ENCODE measurements around the gene HIPK2. TPM values are rescaled to one million over a fixed set of nuclear protein-coding genes. Genes with fewer than 3 reads are reported as not detected.

HIPK2 gene
- total RNA-seq, 1 donor from 2014 or later, result 75.8 TPM

DNA sequence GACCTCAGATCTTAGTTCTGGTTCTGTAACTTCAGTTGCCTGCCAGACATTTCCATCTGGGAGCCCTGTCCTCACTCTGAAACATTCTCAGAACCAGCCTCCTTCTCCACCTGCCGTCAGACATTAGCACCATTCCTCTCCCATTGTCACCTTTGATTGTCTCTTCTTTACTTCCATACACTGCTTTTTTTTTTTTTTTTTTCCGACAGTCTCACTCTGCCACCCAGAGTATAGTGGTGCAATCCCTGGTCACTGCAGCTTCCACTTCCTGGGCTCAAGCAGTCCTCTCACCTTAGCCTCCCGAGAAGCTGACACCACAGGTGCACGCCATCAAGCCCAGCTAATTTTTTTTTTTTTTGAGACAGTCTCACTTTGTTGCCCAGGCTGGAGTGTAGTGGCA is 21.1 kb upstream of the HIPK2 start:
- H3K4me3 Mint-ChIP-seq, result no peak overlapping the region
- TF ChIP-seq, protein P1, sequence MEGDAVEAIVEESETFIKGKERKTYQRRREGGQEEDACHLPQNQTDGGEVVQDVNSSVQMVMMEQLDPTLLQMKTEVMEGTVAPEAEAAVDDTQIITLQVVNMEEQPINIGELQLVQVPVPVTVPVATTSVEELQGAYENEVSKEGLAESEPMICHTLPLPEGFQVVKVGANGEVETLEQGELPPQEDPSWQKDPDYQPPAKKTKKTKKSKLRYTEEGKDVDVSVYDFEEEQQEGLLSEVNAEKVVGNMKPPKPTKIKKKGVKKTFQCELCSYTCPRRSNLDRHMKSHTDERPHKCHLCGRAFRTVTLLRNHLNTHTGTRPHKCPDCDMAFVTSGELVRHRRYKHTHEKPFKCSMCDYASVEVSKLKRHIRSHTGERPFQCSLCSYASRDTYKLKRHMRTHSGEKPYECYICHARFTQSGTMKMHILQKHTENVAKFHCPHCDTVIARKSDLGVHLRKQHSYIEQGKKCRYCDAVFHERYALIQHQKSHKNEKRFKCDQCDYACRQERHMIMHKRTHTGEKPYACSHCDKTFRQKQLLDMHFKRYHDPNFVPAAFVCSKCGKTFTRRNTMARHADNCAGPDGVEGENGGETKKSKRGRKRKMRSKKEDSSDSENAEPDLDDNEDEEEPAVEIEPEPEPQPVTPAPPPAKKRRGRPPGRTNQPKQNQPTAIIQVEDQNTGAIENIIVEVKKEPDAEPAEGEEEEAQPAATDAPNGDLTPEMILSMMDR (IDR thresholded peaks at IDR 0.05; ENCODE audit: unreplicated experiment), result no peak
- no peak overlapping the region for H3K27ac Mint-ChIP-seq
- peaks cover 18% of the 10 kb centered on the region for H3K9me3 Mint-ChIP-seq
- DNase-seq (ENCODE audit: low spot score in 2 of 2, unreplicated experiment in 2 of 2), result no peak
- peaks cover 2% of the 10 kb centered on the region for H3K36me3 Mint-ChIP-seq
- peaks cover 5% of the 10 kb centered on the region for H3K4me1 Mint-ChIP-seq
- no peaks in the 10 kb centered on the region for H3K27me3 Mint-ChIP-seq (ENCODE audit: low read depth)

DNA sequence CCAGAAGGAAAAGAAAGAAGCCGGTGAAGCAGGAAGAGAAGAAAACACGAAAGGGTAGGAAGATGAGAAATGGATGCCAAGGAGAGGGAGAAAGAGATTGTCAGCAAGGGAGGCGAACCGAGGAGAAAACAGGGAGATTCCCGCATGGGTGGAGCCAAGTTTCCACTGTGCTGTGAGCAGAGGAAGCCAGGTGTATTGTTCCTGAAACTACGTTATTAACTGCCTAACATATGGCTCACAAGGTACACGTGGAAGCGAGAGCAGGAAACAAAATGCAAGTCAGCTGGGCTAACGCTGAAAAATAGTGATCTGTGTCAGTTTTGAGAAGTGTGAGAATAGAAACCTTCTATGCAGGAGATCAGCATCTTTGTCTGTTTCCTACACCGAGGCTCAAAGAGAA is 20.4 kb upstream of the HIPK2 start:
- peaks cover 5% of the 10 kb centered on the region for H3K4me1 Mint-ChIP-seq

DNA sequence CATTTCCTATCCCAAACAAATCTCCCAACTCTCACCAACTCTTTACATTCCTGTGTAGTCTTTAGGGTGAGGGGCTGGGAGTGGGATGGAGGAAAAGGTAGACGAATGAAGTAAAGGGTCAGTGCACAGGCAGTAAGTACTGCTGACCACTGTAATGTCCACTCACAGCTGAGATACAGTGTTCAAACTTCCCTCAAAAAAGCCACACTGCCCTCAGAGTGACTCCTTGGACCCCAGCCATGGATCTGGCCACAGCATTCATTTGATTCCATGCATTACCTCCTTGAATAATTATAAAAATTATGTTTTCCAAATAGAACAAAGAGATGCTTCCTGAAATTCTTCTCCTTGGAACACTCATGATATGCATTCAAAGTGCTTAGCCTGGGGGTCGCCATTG is 19.8 kb upstream of the HIPK2 start:
- no peaks in the 10 kb centered on the region for H3K27me3 Mint-ChIP-seq (ENCODE audit: low read depth)
- no peak overlapping the region for H3K27ac Mint-ChIP-seq
- TF ChIP-seq, protein P1 (IDR thresholded peaks at IDR 0.05; ENCODE audit: unreplicated experiment), result no peak
- peaks cover 2% of the 10 kb centered on the region for H3K36me3 Mint-ChIP-seq
- DNase-seq (ENCODE audit: low spot score in 2 of 2, unreplicated experiment in 2 of 2), result no peak
- H3K9me3 Mint-ChIP-seq, result peaks cover 17% of the 10 kb centered on the region
- peaks cover 5% of the 10 kb centered on the region for H3K4me1 Mint-ChIP-seq
- no peak overlapping the region for H3K4me3 Mint-ChIP-seq

More for the DNA sequence above, 20.4 kb upstream of the HIPK2 start:
- no peak overlapping the region for H3K27ac Mint-ChIP-seq
- no peaks in the 10 kb centered on the region for H3K27me3 Mint-ChIP-seq (ENCODE audit: low read depth)
- H3K9me3 Mint-ChIP-seq, result peaks cover 24% of the 10 kb centered on the region
- DNase-seq (ENCODE audit: low spot score in 2 of 2, unreplicated experiment in 2 of 2), result no peak
- H3K4me3 Mint-ChIP-seq, result no peak overlapping the region
- TF ChIP-seq, protein P1 (IDR thresholded peaks at IDR 0.05; ENCODE audit: unreplicated experiment), result no peak
- peaks cover 2% of the 10 kb centered on the region for H3K36me3 Mint-ChIP-seq

DNA sequence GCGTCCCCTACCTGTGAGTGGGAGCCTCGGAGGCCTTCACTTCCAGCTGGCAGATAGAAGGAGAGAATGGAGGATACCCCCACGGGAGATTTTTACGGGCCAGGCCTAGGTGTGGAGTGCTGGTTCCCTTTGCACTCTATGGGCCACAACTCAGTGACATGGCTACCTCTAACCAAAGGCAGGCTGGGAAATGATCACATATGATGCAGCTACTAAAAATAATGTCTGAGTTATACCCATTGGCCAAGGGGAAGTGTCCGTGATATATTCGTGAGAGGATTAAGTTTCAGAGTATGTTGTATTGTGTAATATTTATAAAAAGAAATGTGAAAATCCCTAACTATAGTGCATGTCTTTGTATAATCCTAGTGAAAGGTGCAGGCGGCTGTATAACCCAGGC is 13.5 kb upstream of the HIPK2 start:
- H3K4me3 Mint-ChIP-seq, result no peak overlapping the region
- H3K27ac Mint-ChIP-seq, result no peak overlapping the region
- TF ChIP-seq, protein P1 (IDR thresholded peaks at IDR 0.05; ENCODE audit: unreplicated experiment), result no peak

DNA sequence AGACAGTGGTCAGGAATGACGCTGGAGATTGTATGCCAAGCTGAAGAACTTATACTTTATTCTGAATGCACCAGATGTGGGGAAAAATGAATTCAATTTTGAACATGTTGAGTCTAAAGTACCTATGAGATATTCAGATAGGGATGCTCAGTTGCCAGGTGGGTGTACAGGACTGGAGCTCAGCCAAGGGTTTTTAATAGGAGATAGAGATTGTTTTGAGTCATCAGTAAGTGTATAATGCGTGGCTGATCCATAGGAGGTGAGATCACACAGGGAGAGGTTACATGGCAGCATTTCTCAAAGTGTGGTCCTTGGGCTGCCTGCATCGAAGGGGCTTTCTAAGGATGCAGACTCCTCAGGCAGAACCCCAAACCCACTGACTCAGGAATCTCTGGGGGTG is 6.8 kb upstream of the HIPK2 start:
- Mint-ChIP-seq H3K4me3 (no peak overlapping the region), H3K27ac (no peak overlapping the region), H3K27me3 (ENCODE audit: low read depth) (peaks cover 20% of the 10 kb centered on the region), H3K36me3 (no peaks in the 10 kb centered on the region), H3K9me3 (no peaks in the 10 kb centered on the region), H3K4me1 (peaks cover 2% of the 10 kb centered on the region)
- TF ChIP-seq, protein P1 (IDR thresholded peaks at IDR 0.05; ENCODE audit: unreplicated experiment), result no peak
- no peak for DNase-seq (ENCODE audit: low spot score in 2 of 2, unreplicated experiment in 2 of 2)

More for the DNA sequence above, 13.5 kb upstream of the HIPK2 start:
- Mint-ChIP-seq H3K36me3 (peaks cover 2% of the 10 kb centered on the region), H3K4me1 (no peaks in the 10 kb centered on the region), H3K9me3 (peaks cover 11% of the 10 kb centered on the region), H3K27me3 (ENCODE audit: low read depth) (peaks cover 3% of the 10 kb centered on the region)
- no peak for DNase-seq (ENCODE audit: low spot score in 2 of 2, unreplicated experiment in 2 of 2)

Data from mesothelial cell of epicardium (in vitro differentiated cells).